ENCODE data around the gene UVSSA. TPM values are rescaled to one million over a fixed set of nuclear protein-coding genes. Genes with fewer than 3 reads are reported as not detected.

Gene UVSSA
- total RNA-seq, 1 experiment from 2014 or later: 26.3 TPM

GRCh38 chr4:1357356-1358248 lies 10.6 kb downstream of the UVSSA start:
- intact Hi-C loops (cut with micrococcal nuclease; ENCODE audit: unreplicated experiment): no loop called here

GRCh38 chr4:1358421-1359143 lies 11.6 kb downstream of the UVSSA start:
- H3K9me3 ChIP-seq: no peaks in the 10 kb centered on the region
- Mint-ChIP-seq H3K27me3 (ENCODE audit: insufficient read depth, unreplicated experiment) (no peaks in the 10 kb centered on the region), H3K36me3 (ENCODE audit: insufficient read depth, unreplicated experiment) (peaks cover 20% of the 10 kb centered on the region), H3K4me3 (ENCODE audit: unreplicated experiment) (no peak overlapping the region), H3K4me1 (ENCODE audit: low read depth, unreplicated experiment) (no peaks in the 10 kb centered on the region), H3K27ac (ENCODE audit: unreplicated experiment) (no peak overlapping the region), H3K9me3 (ENCODE audit: unreplicated experiment) (no peaks in the 10 kb centered on the region)
- CTCF ChIA-PET: no interaction called here
- H3K4me3 ChIP-seq (ENCODE audit: low read depth, low read length): no peak overlapping the region
- H3K27me3 ChIP-seq (replicated peaks; ENCODE audit: control insufficient read depth, insufficient read depth, low read length): no peaks in the 10 kb centered on the region
- no peak for DNase-seq
- H3K4me1 ChIP-seq: no peaks in the 10 kb centered on the region
- intact Hi-C loops (cut with micrococcal nuclease; ENCODE audit: unreplicated experiment): no loop called here
- TF ChIP-seq, protein P1, sequence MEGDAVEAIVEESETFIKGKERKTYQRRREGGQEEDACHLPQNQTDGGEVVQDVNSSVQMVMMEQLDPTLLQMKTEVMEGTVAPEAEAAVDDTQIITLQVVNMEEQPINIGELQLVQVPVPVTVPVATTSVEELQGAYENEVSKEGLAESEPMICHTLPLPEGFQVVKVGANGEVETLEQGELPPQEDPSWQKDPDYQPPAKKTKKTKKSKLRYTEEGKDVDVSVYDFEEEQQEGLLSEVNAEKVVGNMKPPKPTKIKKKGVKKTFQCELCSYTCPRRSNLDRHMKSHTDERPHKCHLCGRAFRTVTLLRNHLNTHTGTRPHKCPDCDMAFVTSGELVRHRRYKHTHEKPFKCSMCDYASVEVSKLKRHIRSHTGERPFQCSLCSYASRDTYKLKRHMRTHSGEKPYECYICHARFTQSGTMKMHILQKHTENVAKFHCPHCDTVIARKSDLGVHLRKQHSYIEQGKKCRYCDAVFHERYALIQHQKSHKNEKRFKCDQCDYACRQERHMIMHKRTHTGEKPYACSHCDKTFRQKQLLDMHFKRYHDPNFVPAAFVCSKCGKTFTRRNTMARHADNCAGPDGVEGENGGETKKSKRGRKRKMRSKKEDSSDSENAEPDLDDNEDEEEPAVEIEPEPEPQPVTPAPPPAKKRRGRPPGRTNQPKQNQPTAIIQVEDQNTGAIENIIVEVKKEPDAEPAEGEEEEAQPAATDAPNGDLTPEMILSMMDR (IDR thresholded peaks at IDR 0.05; ENCODE audit: insufficient read depth in 1 of 2, low read depth in 1 of 2, low read length in 1 of 2, severe bottlenecking in 1 of 2, unreplicated experiment in 1 of 2): no peak
- POLR2A ChIA-PET: interaction anchor here (1.4 kb wide), 1 partner anchor 69 kb away, joined by 3 read pairs; the partner anchor contains the start of gene MAEA
- no peaks in the 10 kb centered on the region for H3K36me3 ChIP-seq (ENCODE audit: control insufficient read depth, insufficient read depth, low read length)
- BruUV-seq (replicated peaks): no TSS peak

More at GRCh38 chr4:1357356-1358248, 10.6 kb downstream of the UVSSA start:
- CTCF ChIA-PET: no interaction called here
- Histone ChIP-seq H3K36me3 (ENCODE audit: control insufficient read depth, insufficient read depth, low read length) (no peaks in the 10 kb centered on the region), H3K9me3 (no peaks in the 10 kb centered on the region), H3K4me3 (ENCODE audit: low read depth, low read length) (no peak overlapping the region), H3K4me1 (no peaks in the 10 kb centered on the region), H3K27me3 (replicated peaks; ENCODE audit: control insufficient read depth, insufficient read depth, low read length) (no peaks in the 10 kb centered on the region)
- no peak overlapping the region for H3K4me3 Mint-ChIP-seq (ENCODE audit: unreplicated experiment)
- TF ChIP-seq, protein P1 (IDR thresholded peaks at IDR 0.05; ENCODE audit: insufficient read depth in 1 of 2, low read depth in 1 of 2, low read length in 1 of 2, severe bottlenecking in 1 of 2, unreplicated experiment in 1 of 2): no peak
- DNase-seq: no peak
- H3K27ac Mint-ChIP-seq (ENCODE audit: unreplicated experiment): no peak overlapping the region
- BruUV-seq (replicated peaks): no TSS peak
- peaks cover 14% of the 10 kb centered on the region for H3K36me3 Mint-ChIP-seq (ENCODE audit: insufficient read depth, unreplicated experiment)
- H3K9me3 Mint-ChIP-seq (ENCODE audit: unreplicated experiment): no peaks in the 10 kb centered on the region
- no peaks in the 10 kb centered on the region for H3K27me3 Mint-ChIP-seq (ENCODE audit: insufficient read depth, unreplicated experiment)
- H3K4me1 Mint-ChIP-seq (ENCODE audit: low read depth, unreplicated experiment): no peaks in the 10 kb centered on the region
- POLR2A ChIA-PET: interaction anchor here (1.4 kb wide), 1 partner anchor 68 kb away, joined by 3 read pairs; the partner anchor contains the start of gene MAEA

DNA sequence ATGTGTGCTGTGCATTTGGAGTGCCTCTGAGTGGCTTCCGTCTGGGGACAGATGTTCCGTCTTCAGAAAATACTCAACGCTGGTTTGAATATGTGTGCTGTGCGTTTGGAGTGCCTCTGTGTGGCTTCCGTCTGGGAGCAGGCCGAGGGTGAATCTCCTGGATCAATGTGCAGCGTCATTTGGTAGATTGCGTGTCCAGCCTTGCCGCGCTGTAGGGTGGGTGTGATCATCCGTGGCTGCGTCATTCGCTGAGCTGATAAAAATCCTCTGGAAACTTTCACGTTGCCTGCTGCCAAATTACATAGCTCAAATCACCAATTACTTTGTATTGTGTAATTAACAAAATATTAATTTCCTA lies 12.1 kb downstream of the UVSSA start:
- Mint-ChIP-seq H3K9me3 (ENCODE audit: unreplicated experiment) (no peaks in the 10 kb centered on the region), H3K27me3 (ENCODE audit: insufficient read depth, unreplicated experiment) (no peaks in the 10 kb centered on the region), H3K4me1 (ENCODE audit: low read depth, unreplicated experiment) (no peaks in the 10 kb centered on the region), H3K4me3 (ENCODE audit: unreplicated experiment) (no peak overlapping the region), H3K36me3 (ENCODE audit: insufficient read depth, unreplicated experiment) (peaks cover 21% of the 10 kb centered on the region), H3K27ac (ENCODE audit: unreplicated experiment) (no peak overlapping the region)
- DNase-seq: no peak
- Histone ChIP-seq H3K4me1 (no peaks in the 10 kb centered on the region), H3K27me3 (replicated peaks; ENCODE audit: control insufficient read depth, insufficient read depth, low read length) (no peaks in the 10 kb centered on the region), H3K36me3 (ENCODE audit: control insufficient read depth, insufficient read depth, low read length) (no peaks in the 10 kb centered on the region), H3K4me3 (ENCODE audit: low read depth, low read length) (no peak overlapping the region), H3K9me3 (no peaks in the 10 kb centered on the region)
- CTCF ChIA-PET: no interaction called here
- intact Hi-C loops (cut with micrococcal nuclease; ENCODE audit: unreplicated experiment): no loop called here
- POLR2A ChIA-PET: no interaction called here
- TF ChIP-seq, protein P1 (IDR thresholded peaks at IDR 0.05; ENCODE audit: insufficient read depth in 1 of 2, low read depth in 1 of 2, low read length in 1 of 2, severe bottlenecking in 1 of 2, unreplicated experiment in 1 of 2): no peak
- BruUV-seq (replicated peaks): no TSS peak
